Suprapubic skin (tissue), 4 donors: ENCODE measurements around the gene YWHAB. TPM values are rescaled to one million over a fixed set of nuclear protein-coding genes. Genes with fewer than 3 reads are reported as not detected.

ENCODE experiments used
- DNase-seq, 2 donors: peaks; one replicate each; pipeline ENCODE4 v3.0.0-alpha.2; 2019; ENCODE audit warnings: low spot score in 2 of 2
- H3K27ac ChIP-seq: fragments of 200-600 bp; sonication (generic); one replicate; pipeline ENCODE4 v1.5.1; 2019
- H3K27me3 ChIP-seq: fragments of 200-600 bp; sonication (generic); one replicate; pipeline ENCODE4 v1.5.1; 2019
- H3K36me3 ChIP-seq: fragments of 200-600 bp; sonication (generic); one replicate; pipeline ENCODE4 v1.5.1; 2019
- H3K4me1 ChIP-seq: fragments of 200-600 bp; sonication (generic); one replicate; pipeline ENCODE4 v1.5.1; 2019
- H3K4me3 ChIP-seq: fragments of 200-600 bp; sonication (generic); one replicate; pipeline ENCODE4 v1.5.1; 2019; ENCODE audit warnings: mild to moderate bottlenecking
- H3K9me3 ChIP-seq: fragments of 200-600 bp; sonication (generic); one replicate; pipeline ENCODE4 v1.5.1; 2019
- EP300 ChIP-seq: sonication (generic); formaldehyde crosslinking; IDR thresholded peaks from one replicate; pipeline ENCODE4 v1.6.1; 2017; ENCODE audit warnings: antibody characterized with exemption
- POLR2A ChIP-seq, 2 donors: fragments of 450-650 bp; IDR thresholded peaks; one replicate each; pipeline ENCODE4 v1.6.1; 2017; ENCODE audit warnings: antibody characterized with exemption in 2 of 2, mild to moderate bottlenecking in 2 of 2, moderate library complexity in 2 of 2
- POLR2AphosphoS5 ChIP-seq, 3 donors: sonication (generic); formaldehyde crosslinking; IDR thresholded peaks; one replicate each; pipeline ENCODE4 v1.6.1; 2017; ENCODE audit warnings: antibody characterized with exemption in 3 of 3
- WGBS: methylation state at CpG from one replicate; pipeline ENCODE4 v1.1.5; 2018; 5-methylcytosine and 5-hydroxymethylcytosine counted together
- total RNA-seq, 4 donors: library from RNA; depleted of rRNA; stranded (reverse); fragments of >200 nt; gene quantifications; one replicate each; pipeline ENCODE4 v1.1.0, GENCODE V29; 2016
- TF ChIP-seq, protein P1 (sequence below), 2 donors: fragments of 200-600 bp in 1 of 2; fragments of 450-650 bp in 1 of 2; sonication (generic) in 1 of 2; IDR thresholded peaks; one replicate each; pipeline ENCODE4 v1.5.1; 2016 to 2019; ENCODE audit warnings: antibody characterized with exemption in 2 of 2, mild to moderate bottlenecking in 1 of 2, moderate library complexity in 1 of 2

YWHAB gene
- total RNA-seq, 4 donors from 2014 or later: 79.7 to 135 (median 129) TPM

DNA sequence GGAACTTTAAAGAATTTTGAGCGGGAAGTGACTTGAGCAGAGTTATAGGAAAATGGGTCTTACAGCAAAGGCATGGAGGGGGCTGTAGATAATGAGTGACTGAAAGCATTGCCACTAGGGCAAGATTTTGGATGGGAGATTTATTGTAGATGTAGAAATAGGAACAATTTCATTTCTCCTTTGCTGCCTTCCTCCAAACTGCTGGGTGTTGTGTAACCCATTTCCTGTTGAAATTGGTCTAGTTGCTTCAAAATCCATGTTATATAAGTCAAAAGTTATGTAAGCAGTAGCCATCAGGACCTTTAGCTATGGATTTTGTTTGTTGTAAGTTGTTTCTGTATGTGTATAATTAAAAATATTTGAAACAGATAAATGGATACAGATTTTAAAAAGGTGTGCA is 11.1 kb downstream of the YWHAB start:
- H3K4me1 ChIP-seq: peaks cover 65% of the 10 kb centered on the region
- peaks cover 2% of the 10 kb centered on the region for H3K36me3 ChIP-seq
- no peaks in the 10 kb centered on the region for H3K9me3 ChIP-seq
- no peak overlapping the region for H3K4me3 ChIP-seq
- H3K27me3 ChIP-seq: no peaks in the 10 kb centered on the region
- H3K27ac ChIP-seq: no peak overlapping the region
- no peak for DNase-seq
- TF ChIP-seq POLR2A (IDR thresholded peaks at IDR 0.05) (no peak), POLR2AphosphoS5 (IDR thresholded peaks at IDR 0.05) (no peak), EP300 (no peak)
- TF ChIP-seq, protein P1, sequence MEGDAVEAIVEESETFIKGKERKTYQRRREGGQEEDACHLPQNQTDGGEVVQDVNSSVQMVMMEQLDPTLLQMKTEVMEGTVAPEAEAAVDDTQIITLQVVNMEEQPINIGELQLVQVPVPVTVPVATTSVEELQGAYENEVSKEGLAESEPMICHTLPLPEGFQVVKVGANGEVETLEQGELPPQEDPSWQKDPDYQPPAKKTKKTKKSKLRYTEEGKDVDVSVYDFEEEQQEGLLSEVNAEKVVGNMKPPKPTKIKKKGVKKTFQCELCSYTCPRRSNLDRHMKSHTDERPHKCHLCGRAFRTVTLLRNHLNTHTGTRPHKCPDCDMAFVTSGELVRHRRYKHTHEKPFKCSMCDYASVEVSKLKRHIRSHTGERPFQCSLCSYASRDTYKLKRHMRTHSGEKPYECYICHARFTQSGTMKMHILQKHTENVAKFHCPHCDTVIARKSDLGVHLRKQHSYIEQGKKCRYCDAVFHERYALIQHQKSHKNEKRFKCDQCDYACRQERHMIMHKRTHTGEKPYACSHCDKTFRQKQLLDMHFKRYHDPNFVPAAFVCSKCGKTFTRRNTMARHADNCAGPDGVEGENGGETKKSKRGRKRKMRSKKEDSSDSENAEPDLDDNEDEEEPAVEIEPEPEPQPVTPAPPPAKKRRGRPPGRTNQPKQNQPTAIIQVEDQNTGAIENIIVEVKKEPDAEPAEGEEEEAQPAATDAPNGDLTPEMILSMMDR (IDR thresholded peaks at IDR 0.05): no peak
- WGBS: 77% methylated on average over 1 of the region's 1 CpG

DNA sequence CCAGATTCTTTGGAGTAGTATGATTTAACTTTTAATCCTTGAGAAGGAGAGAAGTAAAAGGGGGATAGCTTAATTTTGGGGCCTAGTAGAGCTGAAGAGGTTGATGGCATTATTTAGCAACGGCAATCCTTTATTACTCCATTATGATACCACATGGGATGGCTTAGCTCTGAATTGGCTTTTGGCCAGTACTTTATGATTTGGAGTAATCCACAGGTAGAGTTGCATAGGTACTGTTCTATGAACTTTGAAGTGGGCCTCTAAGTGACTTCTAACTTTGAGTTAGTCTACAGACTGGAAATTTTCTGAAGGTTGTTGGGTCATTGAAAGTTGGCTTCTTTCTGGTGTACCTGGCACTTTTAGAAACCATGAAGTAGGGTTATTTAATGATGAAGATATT is 11.6 kb downstream of the YWHAB start:
- no peaks in the 10 kb centered on the region for H3K9me3 ChIP-seq
- no peak overlapping the region for H3K27ac ChIP-seq
- H3K4me3 ChIP-seq: no peak overlapping the region
- WGBS: 40% methylated on average over 1 of the region's 1 CpG
- DNase-seq: no peak
- H3K27me3 ChIP-seq: no peaks in the 10 kb centered on the region
- H3K4me1 ChIP-seq: peaks cover 62% of the 10 kb centered on the region
- H3K36me3 ChIP-seq: peaks cover 8% of the 10 kb centered on the region
- no peak for TF ChIP-seq EP300
- TF ChIP-seq POLR2AphosphoS5 (IDR thresholded peaks at IDR 0.05): no peak
- no peak for TF ChIP-seq POLR2A (IDR thresholded peaks at IDR 0.05)
- TF ChIP-seq, protein P1 (IDR thresholded peaks at IDR 0.05): no peak

DNA sequence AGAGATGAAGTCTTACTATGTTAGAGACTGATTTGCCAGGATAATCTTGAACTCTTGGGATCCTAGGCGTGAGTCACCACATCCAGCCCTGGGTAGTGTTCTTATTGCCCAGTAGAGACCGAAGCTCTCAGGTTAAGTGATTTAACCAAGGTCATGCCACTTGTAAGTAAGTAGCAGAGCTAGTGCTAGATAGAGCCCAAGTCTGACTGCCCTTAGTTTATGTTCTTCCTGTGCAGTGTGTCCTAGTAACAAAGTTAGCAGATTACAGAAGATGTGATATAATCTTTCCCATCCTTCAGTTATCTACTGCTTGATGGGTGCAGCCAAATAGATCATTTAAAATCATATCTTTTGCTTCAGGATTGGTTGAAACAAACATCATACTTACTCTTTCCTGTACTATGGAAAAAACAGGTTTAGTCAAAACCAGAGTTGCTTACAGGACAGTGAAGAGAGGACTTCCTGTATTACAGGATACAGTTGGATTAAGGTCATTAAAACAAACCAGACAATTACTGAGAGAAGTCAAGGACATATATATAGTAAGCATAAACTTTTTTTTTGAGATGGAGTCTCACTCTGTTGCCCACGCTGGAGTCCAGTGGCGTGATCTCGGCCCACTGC is 14.8 kb downstream of the YWHAB start:
- no peaks in the 10 kb centered on the region for H3K9me3 ChIP-seq
- no peak for TF ChIP-seq POLR2AphosphoS5 (IDR thresholded peaks at IDR 0.05)
- TF ChIP-seq POLR2A (IDR thresholded peaks at IDR 0.05): no peak
- no peak for TF ChIP-seq EP300
- TF ChIP-seq, protein P1 (IDR thresholded peaks at IDR 0.05): no peak
- peaks cover 44% of the 10 kb centered on the region for H3K4me1 ChIP-seq
- DNase-seq: no peak
- WGBS: 82% methylated on average over 5 of the region's 5 CpGs
- no peaks in the 10 kb centered on the region for H3K27me3 ChIP-seq
- H3K36me3 ChIP-seq: peaks cover 39% of the 10 kb centered on the region
- no peak overlapping the region for H3K4me3 ChIP-seq
- no peak overlapping the region for H3K27ac ChIP-seq

DNA sequence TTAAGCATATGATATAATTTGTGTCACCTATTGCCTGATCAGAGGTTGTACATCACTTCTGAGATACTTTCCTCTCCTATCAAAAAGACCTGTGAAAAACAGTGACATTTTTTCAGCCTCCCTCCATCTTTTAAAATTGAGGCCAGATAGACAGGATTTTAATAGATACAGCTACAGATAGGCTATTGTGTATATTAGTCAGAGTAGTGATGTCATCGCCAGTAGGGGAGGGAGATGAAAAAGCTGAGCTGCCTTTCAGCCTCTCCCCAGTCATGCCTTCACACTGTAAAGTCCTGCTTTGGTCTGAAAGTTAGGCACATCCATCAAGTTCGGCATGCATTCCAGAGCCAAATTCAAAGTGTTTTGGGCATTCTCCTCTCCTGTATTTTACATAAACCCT is 16.5 kb downstream of the YWHAB start:
- no peaks in the 10 kb centered on the region for H3K9me3 ChIP-seq
- H3K27ac ChIP-seq: no peak overlapping the region
- H3K27me3 ChIP-seq: no peaks in the 10 kb centered on the region
- WGBS: 71% methylated on average over 2 of the region's 2 CpGs
- peaks cover 27% of the 10 kb centered on the region for H3K4me1 ChIP-seq
- no peak for DNase-seq
- TF ChIP-seq, protein P1 (IDR thresholded peaks at IDR 0.05): no peak
- TF ChIP-seq POLR2AphosphoS5 (IDR thresholded peaks at IDR 0.05) (no peak), POLR2A (IDR thresholded peaks at IDR 0.05) (no peak), EP300 (no peak)
- H3K4me3 ChIP-seq: no peak overlapping the region
- H3K36me3 ChIP-seq: peaks cover 55% of the 10 kb centered on the region

DNA sequence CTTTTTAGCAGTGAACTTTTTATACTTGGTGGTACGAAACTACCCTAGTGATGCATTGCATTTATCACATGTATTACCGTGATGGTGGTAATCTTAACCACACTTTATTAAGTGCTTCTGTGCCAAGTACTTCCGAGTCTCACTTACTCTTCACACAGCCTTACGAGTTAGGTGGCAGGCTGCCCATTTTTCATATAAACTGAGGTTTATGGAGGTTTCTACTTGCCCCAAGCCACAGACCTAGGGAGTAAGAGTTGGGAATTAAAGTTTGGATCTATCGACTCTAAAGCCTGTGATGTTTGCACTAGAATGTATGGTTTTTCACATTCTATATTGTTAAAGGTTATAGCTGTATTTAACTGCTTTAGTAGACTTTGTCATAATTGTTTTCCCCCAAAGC is 18.9 kb downstream of the YWHAB start:
- TF ChIP-seq, protein P1 (IDR thresholded peaks at IDR 0.05): no peak
- no peak overlapping the region for H3K27ac ChIP-seq
- no peaks in the 10 kb centered on the region for H3K27me3 ChIP-seq
- no peaks in the 10 kb centered on the region for H3K9me3 ChIP-seq
- H3K36me3 ChIP-seq: peaks cover 70% of the 10 kb centered on the region
- no peak for DNase-seq
- H3K4me3 ChIP-seq: no peak overlapping the region
- WGBS: 81% methylated on average over 5 of the region's 5 CpGs
- peaks cover 14% of the 10 kb centered on the region for H3K4me1 ChIP-seq
